KMS-11 (cell line): ENCODE data around the gene SYNPR.

Experiments used
- H2AFZ ChIP-seq: fragments of 200-600 bp; sonication (generic); 2 replicates; pipeline ENCODE4 v1.6.1; 2016; ENCODE audit warnings: antibody characterized with exemption, mixed run types, low read depth
- H3K27ac ChIP-seq: fragments of 200-600 bp; sonication (generic); 2 replicates; pipeline ENCODE4 v1.6.1; 2016; ENCODE audit warnings: mild to moderate bottlenecking, mixed run types
- H3K27me3 ChIP-seq: fragments of 200-600 bp; sonication (generic); 2 replicates; pipeline ENCODE4 v1.6.1; 2017; ENCODE audit warnings: mild to moderate bottlenecking, low read depth, mixed run types, moderate library complexity; ENCODE audit not compliant: insufficient read depth
- H3K36me3 ChIP-seq: fragments of 200-600 bp; sonication (generic); 2 replicates; pipeline ENCODE4 v1.6.1; 2017; ENCODE audit warnings: mild to moderate bottlenecking, mixed run types; ENCODE audit not compliant: insufficient read depth
- H3K4me1 ChIP-seq: fragments of 200-600 bp; sonication (generic); 2 replicates; pipeline ENCODE4 v1.6.1; 2016; ENCODE audit warnings: mild to moderate bottlenecking, low read depth, mixed run types; ENCODE audit not compliant: poor library complexity, severe bottlenecking
- H3K4me2 ChIP-seq: fragments of 200-600 bp; sonication (generic); 2 replicates; pipeline ENCODE4 v1.7.0; 2016; ENCODE audit warnings: mild to moderate bottlenecking, mixed run types
- H3K4me3 ChIP-seq: fragments of 200-600 bp; sonication (generic); IDR thresholded peaks from 2 replicates; pipeline ENCODE4 v1.6.1; 2017; ENCODE audit warnings: low read depth, low read length, mixed read lengths; ENCODE audit not compliant: insufficient read depth
- H3K79me2 ChIP-seq: fragments of 200-600 bp; sonication (generic); 2 replicates; pipeline ENCODE4 v1.6.1; 2016; ENCODE audit warnings: low read depth, mixed run types; ENCODE audit not compliant: insufficient read depth
- H3K9ac ChIP-seq: fragments of 200-600 bp; sonication (generic); 2 replicates; pipeline ENCODE4 v1.6.1; 2016; ENCODE audit warnings: mild to moderate bottlenecking, mixed run types
- H4K20me1 ChIP-seq: fragments of 200-600 bp; sonication (generic); 2 replicates; pipeline ENCODE4 v1.6.1; 2016; ENCODE audit warnings: mild to moderate bottlenecking, mixed run types; ENCODE audit not compliant: insufficient read depth
- CTCF ChIP-seq: fragments of 200-600 bp; sonication (generic); conservative IDR thresholded peaks from 2 replicates; pipeline ENCODE4 v1.6.1; 2017; ENCODE audit warnings: low read depth, mild to moderate bottlenecking, antibody characterized with exemption, low read length, moderate library complexity, mixed read lengths

Gene SYNPR

DNA sequence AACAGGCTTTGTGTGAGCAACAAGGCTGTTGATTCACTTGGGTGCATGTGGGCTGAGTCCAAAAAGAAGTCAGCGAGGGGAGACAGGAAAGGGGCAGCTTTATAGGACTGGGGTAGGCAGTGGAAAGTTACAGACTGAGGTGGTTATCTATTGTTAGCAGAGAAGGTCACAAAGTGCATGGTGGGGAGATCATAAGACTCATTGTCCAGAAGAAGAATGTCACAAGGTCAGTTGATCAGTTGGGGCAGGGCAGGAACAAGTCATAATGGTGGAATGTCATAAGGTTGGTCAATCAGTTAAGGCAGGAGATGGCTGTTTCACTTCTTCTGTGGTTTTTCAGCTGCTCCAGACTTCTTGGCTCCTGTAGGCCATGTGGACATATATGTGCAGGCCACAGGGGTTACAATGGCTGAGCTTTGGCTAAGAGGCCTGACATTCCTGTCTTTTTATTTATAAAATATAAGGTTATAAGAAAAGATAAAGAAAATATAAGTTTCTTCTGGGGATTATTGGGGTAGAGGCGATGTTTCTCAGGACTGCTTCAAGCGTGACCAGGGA, 304.9 kb downstream of the SYNPR start:
- Histone ChIP-seq H3K4me3 (no peak overlapping the region), H3K4me1 (no peaks in the 10 kb centered on the region), H3K9ac (no peak overlapping the region), H3K79me2 (no peaks in the 10 kb centered on the region), H3K27me3 (no peaks in the 10 kb centered on the region), H2AFZ (no peak overlapping the region), H3K36me3 (no peaks in the 10 kb centered on the region), H4K20me1 (no peaks in the 10 kb centered on the region), H3K27ac (no peak overlapping the region), H3K4me2 (no peak overlapping the region)
- TF ChIP-seq CTCF, result no peak

DNA sequence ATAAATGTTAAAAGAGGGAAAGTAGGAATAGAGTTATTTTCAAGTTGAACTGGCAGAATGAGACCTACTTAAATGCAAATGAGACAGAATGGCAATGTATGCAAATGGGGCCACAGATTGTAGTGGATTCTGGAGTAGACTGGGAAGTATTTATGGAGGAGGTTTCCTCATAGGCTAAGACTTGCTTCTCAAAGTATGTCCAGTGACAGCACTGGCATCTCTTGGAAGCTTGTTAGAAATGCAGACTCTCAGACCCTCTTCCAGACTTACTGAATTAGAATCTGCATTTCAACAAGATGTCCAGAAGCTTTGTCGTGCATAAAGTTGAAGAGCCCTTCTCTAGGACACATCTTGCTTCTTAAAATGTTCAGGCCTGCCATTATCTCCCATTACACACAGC, 306.6 kb downstream of the SYNPR start:
- H3K79me2 ChIP-seq, result no peaks in the 10 kb centered on the region
- H3K4me1 ChIP-seq, result no peaks in the 10 kb centered on the region
- no peak overlapping the region for H3K27ac ChIP-seq
- no peaks in the 10 kb centered on the region for H3K27me3 ChIP-seq
- H2AFZ ChIP-seq, result no peak overlapping the region
- H3K4me3 ChIP-seq, result no peak overlapping the region
- no peak overlapping the region for H3K4me2 ChIP-seq
- TF ChIP-seq CTCF, result no peak
- no peaks in the 10 kb centered on the region for H3K36me3 ChIP-seq
- no peaks in the 10 kb centered on the region for H4K20me1 ChIP-seq
- H3K9ac ChIP-seq, result no peak overlapping the region

GRCh38 chr3:63585927-63586326, 307.8 kb downstream of the SYNPR start:
- no peak overlapping the region for H3K4me3 ChIP-seq
- H3K36me3 ChIP-seq, result no peaks in the 10 kb centered on the region
- no peaks in the 10 kb centered on the region for H3K4me1 ChIP-seq
- H4K20me1 ChIP-seq, result no peaks in the 10 kb centered on the region
- no peaks in the 10 kb centered on the region for H3K79me2 ChIP-seq
- no peak overlapping the region for H3K9ac ChIP-seq
- no peak overlapping the region for H3K4me2 ChIP-seq
- no peaks in the 10 kb centered on the region for H3K27me3 ChIP-seq
- H2AFZ ChIP-seq, result no peak overlapping the region
- no peak overlapping the region for H3K27ac ChIP-seq
- TF ChIP-seq CTCF, result no peak

GRCh38 chr3:63588895-63589294, 310.8 kb downstream of the SYNPR start:
- no peak for TF ChIP-seq CTCF
- H3K79me2 ChIP-seq, result no peaks in the 10 kb centered on the region
- no peak overlapping the region for H3K4me3 ChIP-seq
- no peaks in the 10 kb centered on the region for H3K27me3 ChIP-seq
- H4K20me1 ChIP-seq, result no peaks in the 10 kb centered on the region
- no peak overlapping the region for H3K9ac ChIP-seq
- H3K36me3 ChIP-seq, result no peaks in the 10 kb centered on the region
- no peaks in the 10 kb centered on the region for H3K4me1 ChIP-seq
- H2AFZ ChIP-seq, result no peak overlapping the region
- H3K27ac ChIP-seq, result no peak overlapping the region
- H3K4me2 ChIP-seq, result no peak overlapping the region
